ENCODE measurements around the gene RASSF1.
"Not testable (repeated sequence)": the region's sequence is repeated elsewhere in the genome, so short reads cannot be mapped to it uniquely, and the experiment has no call there.

RASSF1 gene

GRCh38 chr3:50323092-50323600 is 17.5 kb downstream of the RASSF1 start:
- ATAC-seq, result no peak

- ATAC-seq, result no peak
These were observed 18.1 kb downstream of the RASSF1 start, which contains the start of gene HYAL2 for GRCh38 chr3:50322386-50323091. HYAL2 (minus strand) TSS chr3:50322745; CDS start chr3:50320489, 2,256 bp downstream.

DNA sequence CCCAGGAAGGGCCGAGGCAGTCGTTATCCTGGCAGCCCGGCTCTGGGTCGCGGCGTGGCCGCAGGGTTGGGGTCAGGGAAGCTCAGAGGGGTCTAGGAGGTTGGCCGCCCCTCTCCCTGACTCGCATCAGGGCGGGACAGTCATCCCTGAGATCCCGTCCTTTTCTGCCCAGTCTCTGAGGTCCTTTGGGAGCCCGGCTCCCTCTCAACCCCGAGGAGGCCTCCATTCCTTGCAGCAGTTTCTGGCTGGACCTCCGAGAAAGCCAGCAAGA is 18.6 kb downstream of the RASSF1 start:
- no peak for ATAC-seq

- ATAC-seq, result peak; percentile 80 to 81
These were observed 19.1 kb downstream of the RASSF1 start for GRCh38 chr3:50321336-50322114.

DNA sequence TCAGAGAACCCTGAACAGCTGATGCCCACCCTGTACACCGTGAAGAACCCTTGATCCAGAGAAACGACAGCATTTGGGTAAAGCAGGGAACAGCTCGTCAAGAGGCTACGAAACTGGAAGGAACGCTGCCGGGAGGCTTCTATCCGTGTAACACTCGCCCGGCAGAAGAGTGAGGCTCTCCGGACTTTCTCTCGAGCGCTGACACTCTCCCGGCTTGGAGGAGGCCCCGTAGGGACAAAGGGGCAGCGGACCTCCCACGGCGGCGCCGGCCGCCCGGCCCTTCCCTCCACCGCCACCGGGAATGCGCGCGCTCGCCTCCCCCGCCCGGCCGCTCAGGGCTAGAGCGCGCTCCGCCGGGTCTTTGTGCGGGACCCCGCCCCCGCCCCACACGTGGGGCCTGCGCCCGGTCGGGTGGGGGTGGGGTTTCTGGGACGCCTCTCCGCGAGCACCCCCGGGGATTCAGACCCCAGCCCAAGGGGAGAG is 19.7 kb downstream of the RASSF1 start:
- peak; percentile 52 to 59 for ATAC-seq

- ATAC-seq, result no peak
These were observed 20.6 kb downstream of the RASSF1 start for GRCh38 chr3:50319894-50320625.

DNA sequence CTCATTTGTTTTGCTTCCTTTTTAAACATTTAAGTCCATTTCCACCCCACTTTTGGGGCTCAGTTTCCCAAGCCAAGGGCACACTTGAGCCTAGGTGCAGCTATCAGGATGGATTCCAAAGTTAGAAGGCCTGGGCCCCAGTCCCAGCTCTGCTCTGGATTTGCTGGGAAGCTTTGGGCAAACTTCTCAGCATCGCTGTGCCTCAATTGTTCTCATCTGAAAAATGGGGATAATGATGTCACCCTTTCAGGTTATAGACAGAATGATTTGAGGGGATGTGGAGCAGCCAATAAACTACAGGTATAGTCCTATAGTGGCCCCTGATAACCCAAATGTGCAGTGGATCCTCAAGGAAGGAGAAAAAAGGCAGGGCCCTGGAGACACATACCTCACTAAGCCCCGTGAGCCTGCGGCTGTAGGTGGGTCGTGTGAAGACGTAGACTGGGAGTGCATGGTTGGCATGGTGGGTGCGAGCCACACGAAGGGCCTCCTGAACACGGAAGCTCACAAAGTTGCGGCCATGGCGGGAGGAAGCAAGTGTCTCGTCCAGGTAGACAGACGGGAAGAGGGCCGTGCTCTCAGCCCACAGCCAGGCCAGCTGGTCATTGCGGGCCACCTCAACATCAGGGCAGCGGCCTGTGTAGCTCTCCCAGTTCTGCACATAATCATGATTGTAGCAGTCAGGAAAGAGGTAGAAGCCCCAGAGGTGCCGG is 21.3 kb downstream of the RASSF1 start:
- no peak for ATAC-seq

DNA sequence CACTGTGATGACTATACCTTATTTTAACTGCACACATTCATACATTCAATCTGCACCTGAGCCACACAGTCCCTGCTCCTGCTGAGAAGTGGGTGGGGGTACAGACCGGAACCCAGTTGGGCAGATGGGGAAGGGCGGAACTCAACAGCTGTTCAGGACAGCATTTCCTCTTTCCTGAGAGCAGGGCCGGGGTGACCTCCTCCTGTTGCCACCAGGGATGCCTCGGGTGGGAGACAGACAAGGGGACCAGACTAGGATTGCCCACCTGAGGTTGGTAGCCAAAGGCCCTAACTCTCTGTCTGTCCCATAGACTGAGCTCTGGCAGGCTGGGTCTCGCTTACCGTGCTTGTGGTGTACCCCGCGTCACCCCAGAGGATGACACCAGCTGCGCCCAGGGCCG is 22.0 kb downstream of the RASSF1 start:
- ATAC-seq, result no peak

GRCh38 chr3:50318163-50318562 is 22.5 kb downstream of the RASSF1 start:
- ATAC-seq, result no peak

DNA sequence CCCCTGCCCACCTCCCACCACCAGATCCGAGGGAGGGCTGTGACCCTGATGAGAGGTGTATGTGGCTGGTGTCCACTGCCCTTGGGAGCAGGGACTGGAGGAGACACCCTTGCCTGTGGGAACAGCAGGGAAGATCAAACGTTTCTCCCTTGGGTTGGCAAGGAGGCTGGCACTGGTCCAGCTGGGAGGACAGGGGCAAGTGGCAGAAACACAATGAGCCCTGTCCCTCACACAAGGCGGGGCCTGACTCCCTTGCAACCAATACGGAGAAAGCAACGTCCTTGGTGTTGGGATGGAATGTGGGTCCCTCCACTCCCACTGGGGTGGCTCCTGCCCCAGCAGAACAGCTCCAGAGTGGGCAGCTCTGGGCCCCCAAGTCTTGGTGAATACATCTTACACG is 23.3 kb downstream of the RASSF1 start:
- no peak for ATAC-seq

GRCh38 chr3:50316657-50317242 is 23.9 kb downstream of the RASSF1 start:
- ATAC-seq, result peak; percentile 48 to 53

DNA sequence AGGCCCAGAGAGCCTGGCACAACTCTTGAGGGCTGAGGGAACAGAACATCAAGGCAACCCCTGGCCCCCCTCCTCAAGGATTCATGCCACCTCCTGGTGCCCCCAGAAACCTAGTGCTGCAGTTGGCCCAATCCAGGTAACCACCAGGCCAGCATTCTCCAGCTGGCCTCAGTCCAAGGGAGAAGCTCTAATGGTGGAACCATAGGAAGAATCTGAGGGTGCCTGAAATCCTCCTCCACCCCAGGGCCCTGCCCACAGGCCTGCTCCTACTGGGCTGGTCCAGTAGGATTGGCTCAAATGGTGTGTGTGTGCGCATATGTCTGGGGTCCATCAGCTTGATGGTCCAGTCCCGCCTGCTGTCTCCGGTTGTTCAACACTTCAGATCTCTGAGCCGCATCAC is 25.8 kb downstream of the RASSF1 start:
- ATAC-seq, result no peak

DNA sequence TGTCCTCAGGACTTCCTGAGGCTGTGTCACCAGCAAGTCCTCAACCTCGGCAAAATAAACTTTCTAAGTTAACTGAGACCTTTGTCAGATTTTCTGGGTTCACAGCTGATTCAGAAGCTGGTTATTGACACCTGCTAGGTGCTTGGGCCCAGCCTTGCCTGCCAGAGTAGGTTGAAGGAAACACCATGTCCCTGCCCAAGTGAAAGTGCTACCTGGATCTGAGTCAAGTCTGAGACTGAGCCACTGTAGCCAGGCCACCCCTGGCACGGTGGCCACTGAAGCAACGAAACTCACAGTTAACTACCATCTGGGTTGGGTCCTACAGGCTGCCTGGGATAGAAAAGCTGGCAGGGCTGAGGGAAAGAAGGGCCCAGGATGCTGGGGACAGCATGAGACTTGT is 26.3 kb downstream of the RASSF1 start:
- no peak for ATAC-seq

DNA sequence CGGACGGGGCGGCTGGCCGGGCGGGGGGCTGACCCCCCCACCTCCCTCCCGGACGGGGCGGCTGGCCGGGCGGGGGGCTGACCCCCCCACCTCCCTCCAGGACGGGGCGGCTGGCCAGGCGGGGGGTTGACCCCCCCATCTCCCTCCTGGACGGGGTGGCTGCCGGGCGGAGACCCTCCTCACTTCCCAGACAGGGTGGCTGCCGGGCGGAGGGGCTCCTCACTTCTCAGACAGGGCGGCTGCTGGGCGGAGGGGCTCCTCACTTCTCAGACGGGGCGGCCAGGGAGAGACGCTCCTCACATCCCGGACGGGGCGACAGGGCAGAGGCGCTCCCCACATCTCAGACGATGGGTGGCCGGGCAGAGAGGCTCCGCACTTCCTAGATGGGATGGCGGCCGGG is 28.6 kb downstream of the RASSF1 start:
- ATAC-seq, result not testable (repeated sequence)

- ATAC-seq, result peak; percentile 65 to 72
These were observed 36.0 kb downstream of the RASSF1 start for GRCh38 chr3:50304601-50305000.

DNA sequence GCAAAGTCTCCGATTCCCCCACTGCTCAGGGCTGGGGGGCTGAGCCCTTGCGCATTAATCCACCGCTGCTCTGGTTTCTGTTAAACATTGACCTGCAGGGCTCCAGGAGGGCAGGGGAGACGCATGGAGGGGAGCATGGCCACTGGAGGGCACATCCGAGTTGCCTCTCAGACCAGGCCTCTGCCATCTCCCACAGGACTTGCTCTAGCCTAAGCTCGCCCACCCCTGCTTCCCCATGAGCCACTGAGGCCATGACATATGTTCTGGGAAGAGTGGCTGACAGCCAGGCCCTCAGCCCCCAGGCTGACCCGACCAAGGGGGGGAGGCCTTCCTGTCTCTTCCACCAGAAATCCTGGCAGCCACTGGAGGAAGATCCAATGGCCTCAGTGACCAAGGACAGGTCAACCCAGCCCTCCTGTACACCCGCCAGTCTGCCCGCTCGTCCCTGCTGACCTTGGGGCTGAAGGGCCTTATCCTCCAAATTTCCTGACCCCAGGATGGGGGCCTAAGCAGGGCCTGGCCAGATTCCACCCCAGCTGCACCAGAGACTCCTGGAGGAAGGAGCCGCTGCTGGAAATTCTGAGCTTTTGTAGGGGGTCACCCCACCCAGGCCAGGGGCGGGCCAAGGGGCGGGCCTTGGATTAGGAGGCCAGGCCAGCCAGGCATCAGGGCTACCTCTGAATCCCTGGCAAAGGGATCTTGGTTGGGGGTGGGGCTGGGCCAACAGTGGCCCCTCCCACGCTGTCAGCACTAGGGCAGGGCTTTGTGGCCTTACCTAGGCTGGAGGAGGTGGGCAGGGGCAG is 37.4 kb downstream of the RASSF1 start, which contains the start of gene HYAL1:
Gene HYAL1 (minus strand): TSS at position 562 of the 803 bp plus-strand sequence. CDS start 618 bp downstream, outside the sequence.
- no peak for ATAC-seq

GRCh38 chr3:50302095-50303012 is 38.3 kb downstream of the RASSF1 start:
- ATAC-seq, result no peak

DNA sequence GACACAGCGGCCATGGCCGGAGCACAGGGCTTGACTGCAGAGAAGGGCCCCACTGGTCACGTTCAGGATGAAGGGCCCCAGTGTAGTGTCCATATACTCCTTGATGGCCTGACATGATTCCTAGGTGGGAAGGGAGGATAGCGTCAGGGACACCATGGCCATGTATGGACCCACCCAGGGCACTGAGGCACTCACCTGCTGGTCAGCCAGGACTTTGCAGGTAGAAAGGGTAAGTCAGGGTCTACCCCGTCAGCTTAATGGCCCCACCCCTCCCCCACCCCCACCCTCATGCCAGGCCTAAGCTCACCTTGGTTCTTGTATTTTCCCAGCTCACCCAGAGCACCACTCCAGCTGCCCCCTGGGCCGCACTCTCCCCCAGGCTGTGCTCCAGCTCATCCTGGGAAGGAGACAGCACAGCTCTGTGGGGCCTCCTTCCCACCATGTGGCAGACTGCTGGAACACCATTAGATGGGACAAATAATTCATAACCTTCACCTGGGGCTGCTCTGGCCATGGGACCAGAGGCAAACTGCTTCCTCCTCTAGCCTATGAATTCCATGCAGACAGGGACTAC is 39.9 kb downstream of the RASSF1 start:
- ATAC-seq, result no peak

GRCh38 chr3:50299929-50300680 is 40.5 kb downstream of the RASSF1 start:
- no peak for ATAC-seq

All from activated CD4-positive, CD25-positive, alpha-beta regulatory T cell treated with anti-CD3 and anti-CD28 coated beads, Interleukin-2, amount 50 U/mL, for 24 hours (primary cell).